Measurements from ENCODE around the gene ELOVL4. TPM values are rescaled to one million over a fixed set of nuclear protein-coding genes. Genes with fewer than 3 reads are reported as not detected.

Gene ELOVL4
- total RNA-seq, 1 donor = 7.6 TPM

DNA sequence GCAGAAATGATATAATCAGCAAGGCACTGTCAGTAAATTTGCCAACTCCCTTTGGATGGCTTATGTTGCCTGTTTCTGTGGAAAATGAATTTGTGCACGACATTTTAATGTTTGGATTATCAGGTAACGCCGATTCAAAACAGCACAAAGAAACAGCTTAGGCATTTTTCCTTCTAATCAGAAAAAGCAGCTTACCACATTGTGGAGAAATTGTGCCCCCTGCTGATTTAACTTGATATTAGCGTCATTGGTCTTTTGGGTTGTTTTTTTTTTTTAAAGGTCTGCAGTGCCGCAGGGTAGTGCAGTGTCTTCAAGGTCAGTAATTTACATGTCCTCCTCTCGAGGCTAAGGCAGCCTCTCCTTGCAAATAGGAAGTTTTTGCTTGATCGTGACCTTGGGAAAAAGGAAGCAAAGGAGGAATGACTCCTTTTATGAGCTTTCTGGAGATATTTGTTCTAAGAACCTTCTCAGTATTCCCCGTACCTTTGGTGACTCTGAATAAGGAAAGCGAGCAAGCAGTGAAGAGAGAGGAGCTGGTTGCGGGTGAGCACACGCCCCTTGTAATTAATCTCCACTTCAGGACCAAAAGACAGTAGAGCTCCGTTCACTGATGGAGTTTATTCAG, 79.1 kb downstream of the ELOVL4 start:
- DNase-seq (ENCODE audit: insufficient read length, low spot score, missing footprints) = no peak
- H3K4me3 ChIP-seq (ENCODE audit: insufficient read depth, low read length) = peak overlapping the region; percentile 45

More for the DNA sequence above, 79.1 kb downstream of the ELOVL4 start:
- TF ChIP-seq, protein P1, sequence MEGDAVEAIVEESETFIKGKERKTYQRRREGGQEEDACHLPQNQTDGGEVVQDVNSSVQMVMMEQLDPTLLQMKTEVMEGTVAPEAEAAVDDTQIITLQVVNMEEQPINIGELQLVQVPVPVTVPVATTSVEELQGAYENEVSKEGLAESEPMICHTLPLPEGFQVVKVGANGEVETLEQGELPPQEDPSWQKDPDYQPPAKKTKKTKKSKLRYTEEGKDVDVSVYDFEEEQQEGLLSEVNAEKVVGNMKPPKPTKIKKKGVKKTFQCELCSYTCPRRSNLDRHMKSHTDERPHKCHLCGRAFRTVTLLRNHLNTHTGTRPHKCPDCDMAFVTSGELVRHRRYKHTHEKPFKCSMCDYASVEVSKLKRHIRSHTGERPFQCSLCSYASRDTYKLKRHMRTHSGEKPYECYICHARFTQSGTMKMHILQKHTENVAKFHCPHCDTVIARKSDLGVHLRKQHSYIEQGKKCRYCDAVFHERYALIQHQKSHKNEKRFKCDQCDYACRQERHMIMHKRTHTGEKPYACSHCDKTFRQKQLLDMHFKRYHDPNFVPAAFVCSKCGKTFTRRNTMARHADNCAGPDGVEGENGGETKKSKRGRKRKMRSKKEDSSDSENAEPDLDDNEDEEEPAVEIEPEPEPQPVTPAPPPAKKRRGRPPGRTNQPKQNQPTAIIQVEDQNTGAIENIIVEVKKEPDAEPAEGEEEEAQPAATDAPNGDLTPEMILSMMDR (IDR thresholded peaks at IDR 0.05; ENCODE audit: extremely low read depth, low read depth, low read length) = peak; percentile 73
- Histone ChIP-seq H4K20me1 (ENCODE audit: insufficient read depth, low read length) (no peaks in the 10 kb centered on the region), H3K27me3 (ENCODE audit: insufficient read depth, low read length) (no peaks in the 10 kb centered on the region), H2AFZ (ENCODE audit: low read length) (peak overlapping the region; percentile 51), H3K4me2 (ENCODE audit: insufficient read depth, low read length) (peak overlapping the region; percentile 68), H3K36me3 (ENCODE audit: insufficient read depth, low read length) (no peaks in the 10 kb centered on the region), H3K9me3 (ENCODE audit: low read depth, low read length) (no peaks in the 10 kb centered on the region), H3K4me1 (ENCODE audit: insufficient read depth, low read length) (peaks cover 3% of the 10 kb centered on the region), H3K27ac (ENCODE audit: low read depth, low read length) (no peak overlapping the region), H3K79me2 (ENCODE audit: insufficient read depth, low read length) (no peaks in the 10 kb centered on the region)

Other genes with a start within 250 kb of the ELOVL4 start
- gene TTK, start 57.1 kb upstream of the ELOVL4 start, total RNA-seq = 4.0 and 4.4 TPM in 2 replicates
- gene BCKDHB, start 159.1 kb upstream of the ELOVL4 start, total RNA-seq = 18.8 and 21.2 TPM in 2 replicates

Measured in osteoblast (primary cell).